Activated CD4-positive, CD25-positive, alpha-beta regulatory T cell treated with anti-CD3 and anti-CD28 coated beads, Interleukin-2, amount 50 U/mL, for 24 hours (primary cell): Measurements from ENCODE around the gene MGAT4C.

Experiments used
- ATAC-seq, 2 donors: fragments of 150-1000 bp; cut with Tn5 transposase; one replicate each; pipeline ENCODE4 v1.10.0; 2021; ENCODE audit warnings: mild to moderate bottlenecking in 1 of 2, moderate library complexity in 1 of 2

MGAT4C gene

DNA sequence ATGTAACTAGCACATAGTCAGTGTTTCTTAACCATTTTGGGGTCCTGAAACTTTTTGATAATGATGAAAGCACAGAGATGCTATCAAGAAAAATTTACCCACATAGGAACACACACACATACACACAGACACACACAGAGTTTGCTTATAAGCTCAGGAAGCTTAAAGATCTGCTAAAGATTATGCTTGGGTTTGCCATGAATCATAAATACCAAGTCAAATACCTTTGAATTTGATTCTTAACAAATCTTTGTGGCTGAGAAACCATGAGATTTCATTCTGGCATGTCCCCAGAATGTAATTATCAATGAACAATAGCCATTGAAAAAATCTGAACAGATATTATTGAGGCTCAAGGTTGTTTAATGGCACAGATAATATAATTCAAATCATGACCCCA, 292.9 kb downstream of the MGAT4C start:
- ATAC-seq: no peak

- ATAC-seq: no peak
These were observed 300.1 kb downstream of the MGAT4C start for GRCh38 chr12:85956081-85956480.

DNA sequence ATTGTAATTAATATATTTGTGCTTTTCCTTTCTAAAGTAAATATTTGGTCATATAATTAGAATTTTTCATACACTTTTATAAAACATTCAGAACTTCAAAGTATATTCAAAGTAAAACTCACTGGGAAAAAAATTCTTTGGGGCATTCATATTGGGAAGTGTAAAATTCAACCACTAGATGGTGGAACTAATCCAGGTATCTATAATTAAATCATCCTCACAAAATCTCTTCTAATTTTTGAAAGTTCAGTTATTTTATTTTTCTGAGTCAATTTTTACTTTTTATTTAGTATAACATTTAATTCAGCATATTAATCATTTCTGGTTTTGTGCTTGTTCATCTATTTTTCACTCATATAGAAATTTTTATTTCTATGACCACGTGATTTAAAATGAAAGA, 301.1 kb downstream of the MGAT4C start:
- ATAC-seq: no peak

DNA sequence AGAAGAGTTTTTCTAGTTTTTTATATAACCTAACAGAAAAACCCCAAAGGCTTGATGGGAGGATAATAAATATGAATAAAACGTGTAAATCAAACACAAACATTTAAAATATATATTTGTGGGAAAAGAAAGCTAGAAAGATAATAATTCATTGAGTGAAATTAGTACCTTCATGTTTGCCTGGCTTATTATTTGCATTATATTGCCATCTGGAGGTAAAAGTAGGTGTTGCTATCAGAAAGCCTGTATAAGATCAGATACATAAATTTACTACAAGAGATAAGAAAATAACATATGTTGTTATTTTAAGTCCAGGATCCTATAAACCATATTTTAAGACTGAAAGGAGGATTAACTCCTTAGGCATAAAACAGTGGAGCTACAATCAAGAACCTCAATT, 304.4 kb downstream of the MGAT4C start:
- no peak for ATAC-seq

GRCh38 chr12:85949253-85949652, 306.9 kb downstream of the MGAT4C start:
- no peak for ATAC-seq

DNA sequence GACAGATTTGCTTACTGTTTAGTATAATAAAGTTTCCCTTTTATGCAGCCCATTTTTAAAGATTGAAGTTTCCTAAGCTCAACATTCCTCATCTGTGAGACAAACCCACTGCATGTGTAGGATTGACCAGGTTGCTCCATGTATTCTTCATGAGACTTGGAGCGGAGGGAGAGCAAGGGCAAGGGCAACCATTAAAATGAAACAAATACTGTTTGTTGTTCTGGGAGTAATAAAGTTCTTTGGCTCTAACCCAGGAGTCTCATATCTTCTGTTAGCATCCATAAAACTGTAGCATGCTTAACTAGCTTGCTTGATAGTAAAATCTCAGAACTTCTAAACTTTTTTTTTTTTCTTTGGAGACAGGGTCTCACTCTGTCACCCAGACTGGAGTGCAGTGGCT, 307.9 kb downstream of the MGAT4C start:
- ATAC-seq: no peak

GRCh38 chr12:85947286-85947685, 308.9 kb downstream of the MGAT4C start:
- ATAC-seq: no peak

DNA sequence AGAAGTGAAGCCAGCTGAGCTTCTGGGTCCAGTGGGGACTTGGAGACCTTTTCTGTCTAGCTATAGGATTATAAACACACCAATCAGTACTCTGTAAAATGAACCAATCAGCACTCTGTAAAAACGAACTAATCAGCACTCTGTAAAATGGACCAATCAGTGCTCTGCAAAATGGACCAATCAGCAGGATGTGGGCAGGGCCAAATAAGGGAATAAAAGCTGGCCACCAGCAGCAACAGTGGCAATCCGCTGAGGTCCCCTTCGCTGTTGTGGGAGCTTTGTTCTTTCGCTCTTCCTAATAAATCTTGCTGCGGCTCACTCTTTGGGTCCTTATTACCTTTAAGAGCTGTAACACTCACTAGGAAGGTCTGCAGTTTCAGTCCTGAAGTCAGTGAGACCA, 309.8 kb downstream of the MGAT4C start:
- ATAC-seq: no peak

- ATAC-seq: no peak
These were observed 329.0 kb downstream of the MGAT4C start for GRCh38 chr12:85927166-85927565.

DNA sequence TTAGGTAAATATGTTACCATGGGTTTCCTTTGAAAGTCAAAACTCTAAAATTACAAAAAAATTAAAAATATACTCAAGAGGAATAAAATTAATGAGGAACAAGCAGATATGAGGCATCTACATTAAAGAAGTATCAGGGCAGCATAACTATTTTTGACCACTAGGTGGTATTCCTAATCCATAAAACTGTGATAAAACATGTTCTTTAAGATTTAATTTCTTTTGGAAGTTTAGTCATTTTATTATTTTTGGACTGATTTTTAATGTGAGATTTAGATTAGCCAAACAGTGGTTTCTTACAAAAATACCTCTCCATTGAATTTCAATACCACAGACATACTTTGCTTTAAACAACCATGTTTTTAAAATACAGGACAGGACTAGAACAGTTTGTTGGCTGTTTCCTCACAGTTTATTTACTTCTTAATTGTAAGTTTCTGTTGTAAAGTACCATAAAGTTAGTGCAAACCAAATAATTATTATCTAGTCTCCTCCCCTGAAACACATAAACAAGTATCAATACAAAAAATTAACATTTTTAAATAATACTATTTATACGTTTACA, 332.3 kb downstream of the MGAT4C start:
- ATAC-seq: no peak

GRCh38 chr12:85920324-85920947, 335.8 kb downstream of the MGAT4C start:
- ATAC-seq: no peak
